ENCODE results near the gene CPA4. TPM values are rescaled to one million over a fixed set of nuclear protein-coding genes. Genes with fewer than 3 reads are reported as not detected.

CPA4 gene
- total and polyA plus RNA-seq, 2 experiments from 2014 or later, result not detected

- H3K36me3 ChIP-seq (ENCODE audit: insufficient read depth), result no peaks in the 10 kb centered on the region
- no peaks in the 10 kb centered on the region for H3K79me2 ChIP-seq (replicated peaks; ENCODE audit: insufficient read depth)
- no peaks in the 10 kb centered on the region for H3K27me3 ChIP-seq (ENCODE audit: insufficient read depth)
- H3K9me2 ChIP-seq (ENCODE audit: insufficient read depth), result peaks cover 10% of the 10 kb centered on the region
- no peak for ATAC-seq
- no peaks in the 10 kb centered on the region for H3K4me1 ChIP-seq (ENCODE audit: insufficient read depth)
- H3K4me2 ChIP-seq, result no peak overlapping the region
- no peak overlapping the region for H3K4me3 ChIP-seq
- DNase-seq (ENCODE audit: low spot score), result no peak
- no peak overlapping the region for H2AFZ ChIP-seq
- no peak overlapping the region for H3K27ac Mint-ChIP-seq
- no peak overlapping the region for H3K4me3 Mint-ChIP-seq
- no peak overlapping the region for H3K27ac ChIP-seq (ENCODE audit: low read depth)
- H3F3A ChIP-seq (replicated peaks; ENCODE audit: low read depth), result no peaks in the 10 kb centered on the region
- no peaks in the 10 kb centered on the region; the same call in 2 of the 3 replicates for H3K4me1 Mint-ChIP-seq
- peaks cover 3% of the 10 kb centered on the region for H3K27me3 Mint-ChIP-seq (ENCODE audit: insufficient read depth, low read depth, poor library complexity)
- no peaks in the 10 kb centered on the region for H4K20me1 ChIP-seq (replicated peaks; ENCODE audit: insufficient read depth)
- no peaks in the 10 kb centered on the region; the same call in 2 of the 3 replicates for H3K36me3 Mint-ChIP-seq (ENCODE audit: low read depth)
- TF ChIP-seq ZNF114 (CRISPR knock-in tag; IDR thresholded peaks at IDR 0.05), result no peak
- TF ChIP-seq CTCF (conservative IDR thresholded peaks at IDR 0.05; ENCODE audit: low read depth in 2 of 2), result peak in 1 of 2 experiments; percentile 30; a peak in 1 of 4 replicates
- no peaks in the 10 kb centered on the region; the same call in 2 of the 3 replicates for H3K9me3 Mint-ChIP-seq
Observed at GRCh38 chr7:130288829-130289228, 4.1 kb upstream of the CPA4 start.

DNA sequence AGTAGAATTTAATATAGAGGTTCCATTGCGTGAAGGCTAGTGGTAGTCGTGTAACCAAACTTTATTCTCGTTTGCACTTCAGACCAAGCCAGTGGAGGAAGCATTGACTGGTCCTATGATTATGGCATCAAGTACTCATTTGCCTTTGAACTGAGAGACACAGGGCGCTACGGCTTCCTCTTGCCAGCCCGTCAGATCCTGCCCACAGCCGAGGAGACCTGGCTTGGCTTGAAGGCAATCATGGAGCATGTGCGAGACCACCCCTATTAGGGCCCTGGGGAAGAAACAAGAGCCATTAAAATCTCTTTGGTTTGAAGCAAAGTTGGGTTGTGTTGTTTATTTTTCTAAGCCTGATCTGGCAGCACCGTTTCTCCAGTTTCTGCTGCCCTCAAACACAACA is 3.5 kb upstream of the CPA4 start:
- H3K4me3 ChIP-seq, result no peak overlapping the region
- H3K27ac ChIP-seq (ENCODE audit: low read depth), result no peak overlapping the region
- Mint-ChIP-seq H3K4me1 (no peaks in the 10 kb centered on the region), H3K4me3 (no peak overlapping the region), H3K27me3 (ENCODE audit: insufficient read depth, low read depth, poor library complexity) (peaks cover 3% of the 10 kb centered on the region), H3K36me3 (ENCODE audit: low read depth) (no peaks in the 10 kb centered on the region), H3K27ac (no peak overlapping the region), H3K9me3 (no peaks in the 10 kb centered on the region; the same call in 2 of the 3 replicates)
- H3K36me3 ChIP-seq (ENCODE audit: insufficient read depth), result no peaks in the 10 kb centered on the region
- no peak overlapping the region for H2AFZ ChIP-seq
- H3K27me3 ChIP-seq (ENCODE audit: insufficient read depth), result no peaks in the 10 kb centered on the region
- no peak for ATAC-seq
- H3F3A ChIP-seq (replicated peaks; ENCODE audit: low read depth), result no peaks in the 10 kb centered on the region
- H3K4me1 ChIP-seq (ENCODE audit: insufficient read depth), result no peaks in the 10 kb centered on the region
- no peak overlapping the region for H3K4me2 ChIP-seq
- H4K20me1 ChIP-seq (replicated peaks; ENCODE audit: insufficient read depth), result no peaks in the 10 kb centered on the region
- H3K9me2 ChIP-seq (ENCODE audit: insufficient read depth), result peaks cover 9% of the 10 kb centered on the region; the same call in 1 of the 2 replicates
- no peaks in the 10 kb centered on the region for H3K79me2 ChIP-seq (replicated peaks; ENCODE audit: insufficient read depth)
- DNase-seq (ENCODE audit: low spot score), result no peak
- no peak for TF ChIP-seq ZNF331 (CRISPR knock-in tag; IDR thresholded peaks at IDR 0.05; ENCODE audit: low read depth)
- no peak for TF ChIP-seq CTCF (conservative IDR thresholded peaks at IDR 0.05; ENCODE audit: low read depth in 2 of 2)
- TF ChIP-seq NANOG (IDR thresholded peaks at IDR 0.05; ENCODE audit: borderline replicate concordance), result no peak
- TF ChIP-seq POLR2AphosphoS5 (IDR thresholded peaks at IDR 0.05; ENCODE audit: low read depth), result no peak
- no peak for TF ChIP-seq ZNF114 (CRISPR knock-in tag; IDR thresholded peaks at IDR 0.05)
- no peak for TF ChIP-seq CREB1 (CRISPR knock-in tag; IDR thresholded peaks at IDR 0.05; ENCODE audit: low read depth)
- TF ChIP-seq REST (IDR thresholded peaks at IDR 0.05; ENCODE audit: unreplicated experiment), result no peak
- no peak for TF ChIP-seq JUNB (IDR thresholded peaks at IDR 0.05; ENCODE audit: unreplicated experiment)

All from GM23338 (cell line).